GM23338 (cell line): Measurements from ENCODE around the gene RENBP. TPM values are rescaled to one million over a fixed set of nuclear protein-coding genes. Genes with fewer than 3 reads are reported as not detected.

Experiments
- ATAC-seq: fragments of 200-7000 bp; cut with Tn5 transposase; 3 replicates; pipeline ENCODE4 v1.9.1; 2020
- DNase-seq: peaks from one replicate; pipeline ENCODE4 v3.0.0-alpha.2; 2015; ENCODE audit warnings: low spot score
- H2AFZ ChIP-seq: fragments of 200-600 bp; sonication (generic); 2 replicates; pipeline ENCODE4 v1.8.0; 2016; ENCODE audit warnings: antibody characterized with exemption, mild to moderate bottlenecking, moderate library complexity
- H3F3A ChIP-seq: fragments of 200-600 bp; sonication (generic); replicated peaks from 2 replicates; pipeline ENCODE4 v1.8.0; 2017; ENCODE audit warnings: antibody characterized with exemption, mixed run types, low read depth
- H3K27ac ChIP-seq: fragments of 200-600 bp; sonication (generic); 2 replicates; pipeline ENCODE4 v1.6.1; 2016; ENCODE audit warnings: low read depth
- H3K27me3 ChIP-seq: fragments of 200-600 bp; sonication (generic); 2 replicates; pipeline ENCODE4 v1.8.0; 2016; ENCODE audit warnings: mild to moderate bottlenecking, mixed run types, moderate library complexity; ENCODE audit not compliant: insufficient read depth
- H3K36me3 ChIP-seq: fragments of 200-600 bp; sonication (generic); 2 replicates; pipeline ENCODE4 v1.8.0; 2016; ENCODE audit warnings: mild to moderate bottlenecking; ENCODE audit not compliant: insufficient read depth
- H3K4me1 ChIP-seq: fragments of 200-600 bp; sonication (generic); 2 replicates; pipeline ENCODE4 v1.8.0; 2016; ENCODE audit warnings: mild to moderate bottlenecking, moderate library complexity; ENCODE audit not compliant: insufficient read depth
- H3K4me2 ChIP-seq: fragments of 200-600 bp; sonication (generic); 2 replicates; pipeline ENCODE4 v1.7.1; 2017; ENCODE audit warnings: mixed run types
- H3K4me3 ChIP-seq: fragments of 200-600 bp; sonication (generic); 2 replicates; pipeline ENCODE4 v1.6.1; 2016; ENCODE audit warnings: mixed run types
- H3K79me2 ChIP-seq: fragments of 200-600 bp; sonication (generic); replicated peaks from 2 replicates; pipeline ENCODE4 v1.8.0; 2017; ENCODE audit warnings: mild to moderate bottlenecking; ENCODE audit not compliant: insufficient read depth
- H3K9me2 ChIP-seq: fragments of 200-600 bp; sonication (generic); 2 replicates; pipeline ENCODE4 v1.8.0; 2017; ENCODE audit not compliant: insufficient read depth
- H4K20me1 ChIP-seq: fragments of 200-600 bp; sonication (generic); replicated peaks from 2 replicates; pipeline ENCODE4 v1.8.0; 2017; ENCODE audit warnings: mild to moderate bottlenecking; ENCODE audit not compliant: insufficient read depth
- H3K27ac Mint-ChIP-seq: 2 replicates; pipeline ENCODE4 v1.8.0; 2020; ENCODE audit warnings: inconsistent platforms, mild to moderate bottlenecking, moderate library complexity, mixed read lengths
- H3K27me3 Mint-ChIP-seq: 3 replicates; pipeline ENCODE4 v1.8.0; 2022; ENCODE audit warnings: low read depth, mild to moderate bottlenecking, moderate library complexity, mixed read lengths, inconsistent platforms; ENCODE audit not compliant: insufficient read depth, poor library complexity
- H3K36me3 Mint-ChIP-seq: 3 replicates; pipeline ENCODE4 v1.8.0; 2021; ENCODE audit warnings: low read depth, mild to moderate bottlenecking, inconsistent platforms, moderate library complexity, mixed read lengths
- H3K4me1 Mint-ChIP-seq: 3 replicates; pipeline ENCODE4 v1.8.0; 2020; ENCODE audit warnings: mild to moderate bottlenecking, inconsistent platforms, mixed read lengths
- H3K4me3 Mint-ChIP-seq: 3 replicates; pipeline ENCODE4 v1.8.0; 2021; ENCODE audit warnings: moderate library complexity, mild to moderate bottlenecking, inconsistent platforms, mixed read lengths
- H3K9me3 Mint-ChIP-seq: 3 replicates; pipeline ENCODE4 v1.8.0; 2020; ENCODE audit warnings: moderate library complexity, mild to moderate bottlenecking, inconsistent platforms, mixed read lengths
- CTCF ChIP-seq, 2 experiments: fragments of 200-600 bp in 1 of 2; sonication (generic) in 1 of 2; conservative IDR thresholded peaks; 2 replicates each; pipeline versions ENCODE4 v1.5.1 to v1.6.1; 2016 to 2017; ENCODE audit warnings: antibody characterized with exemption in 2 of 2, low read depth in 2 of 2, mild to moderate bottlenecking in 2 of 2, moderate library complexity in 1 of 2
- EZH2 ChIP-seq: fragments of 200-600 bp; sonication (generic); IDR thresholded peaks from one replicate; pipeline ENCODE4 v1.8.0; 2017; ENCODE audit warnings: antibody characterized with exemption, mild to moderate bottlenecking, low read depth; ENCODE audit not compliant: unreplicated experiment
- JUNB ChIP-seq: IDR thresholded peaks from one replicate; pipeline ENCODE4 v1.6.1; 2016; ENCODE audit warnings: antibody characterized with exemption; ENCODE audit not compliant: unreplicated experiment
- NANOG ChIP-seq: IDR thresholded peaks from 2 replicates; pipeline ENCODE4 v1.6.1; 2016; ENCODE audit warnings: antibody characterized with exemption, borderline replicate concordance
- REST ChIP-seq: IDR thresholded peaks from one replicate; pipeline ENCODE4 v1.6.1; 2018; ENCODE audit warnings: antibody characterized with exemption; ENCODE audit not compliant: unreplicated experiment
- STAT1 ChIP-seq: IDR thresholded peaks from one replicate; pipeline ENCODE4 v1.6.1; 2016; ENCODE audit warnings: antibody characterized with exemption; ENCODE audit not compliant: unreplicated experiment
- ZNF462 ChIP-seq: fragments of 250-450 bp; sonication (Bioruptor Pico); IDR thresholded peaks from 2 replicates; pipeline ENCODE4 v1.5.0; 2020; ENCODE audit warnings: mild to moderate bottlenecking, moderate library complexity
- polyA plus RNA-seq: library from polyadenylated mRNA; unstranded; fragments of >200 nt; fragmentation: Nextera tagmentation; extraction: Ambion mirVana; gene quantifications from 2 replicates; pipeline ENCODE4 v1.2.1, GENCODE V29; 2016
- total RNA-seq: library from RNA; depleted of rRNA; stranded (reverse); fragments of >200 nt; shearing (Covaris generic); gene quantifications from 2 replicates; pipeline ENCODE4 v1.2.3, GENCODE V29; 2014

Gene RENBP
- total and polyA plus RNA-seq, 2 experiments from 2014 or later = 2.0 to 10.3 TPM

DNA sequence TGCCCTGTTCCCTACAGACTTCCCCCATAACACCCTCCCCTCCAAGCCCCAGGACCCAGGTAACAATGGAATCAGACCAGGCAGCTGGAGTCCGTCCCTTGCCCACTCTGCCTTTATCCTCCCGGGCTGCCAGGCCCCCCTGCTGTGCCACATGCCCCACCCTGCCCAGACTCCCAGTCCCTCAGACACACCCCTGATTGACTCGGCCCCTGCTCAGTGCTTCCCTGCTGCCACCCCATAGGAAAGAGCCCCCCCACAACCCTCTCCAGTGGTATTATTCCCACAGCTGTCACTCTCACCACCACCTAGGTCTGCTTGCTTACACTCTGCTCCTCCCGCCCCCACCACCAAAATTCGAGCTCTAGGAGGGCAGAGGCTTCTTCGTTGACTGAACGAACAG is 4.9 kb downstream of the RENBP start:
- H3K27ac Mint-ChIP-seq = no peak overlapping the region
- H3K9me3 Mint-ChIP-seq = no peaks in the 10 kb centered on the region
- Histone ChIP-seq H4K20me1 (no peaks in the 10 kb centered on the region), H3F3A (no peaks in the 10 kb centered on the region), H3K36me3 (no peaks in the 10 kb centered on the region), H3K9me2 (no peaks in the 10 kb centered on the region), H3K79me2 (no peaks in the 10 kb centered on the region), H3K27me3 (no peaks in the 10 kb centered on the region), H3K4me2 (no peak overlapping the region), H2AFZ (no peak overlapping the region), H3K4me1 (peaks cover 4% of the 10 kb centered on the region; the same call in 1 of the 2 replicates), H3K27ac (no peak overlapping the region), H3K4me3 (no peak overlapping the region)
- H3K4me1 Mint-ChIP-seq = peaks cover 24% of the 10 kb centered on the region
- ATAC-seq = no peak
- DNase-seq = no peak
- peaks cover 3% of the 10 kb centered on the region; the same call in 1 of the 3 replicates for H3K36me3 Mint-ChIP-seq
- TF ChIP-seq NANOG (no peak), ZNF462 (CRISPR knock-in tag) (no peak), JUNB (no peak), EZH2 (no peak), STAT1 (no peak), CTCF (conservative IDR thresholded peaks at IDR 0.05; ENCODE audit: low read depth in 2 of 2) (no peak), REST (no peak)
- H3K27me3 Mint-ChIP-seq = peaks cover 5% of the 10 kb centered on the region
- H3K4me3 Mint-ChIP-seq = no peak overlapping the region
